GM21723 (cell line): ENCODE data around the gene FANCE.

Source experiments
- ATAC-seq: cut with Tn5 transposase; IDR thresholded peaks from one replicate; pipeline ENCODE4 v1.9.1; 2021; ENCODE audit warnings: mild to moderate bottlenecking, moderate library complexity; ENCODE audit not compliant: unreplicated experiment

FANCE gene

GRCh38 chr6:35452183-35453090, at the start of gene FANCE:
TSS of gene FANCE (plus strand) at chr6:35452338. CDS start at chr6:35452546, 208 bp downstream.
- peak; percentile 89 for ATAC-seq

GRCh38 chr6:35402856-35403191, 49.3 kb upstream of the FANCE start:
- ATAC-seq, result no peak

- ATAC-seq, result no peak
Measured at GRCh38 chr6:35403544-35404442, 48.3 kb upstream of the FANCE start.

GRCh38 chr6:35406711-35407485, 45.2 kb upstream of the FANCE start:
- no peak for ATAC-seq

GRCh38 chr6:35409245-35409644, 42.9 kb upstream of the FANCE start:
- ATAC-seq, result no peak

- ATAC-seq, result no peak
Measured at GRCh38 chr6:35410131-35410530, 42.0 kb upstream of the FANCE start.

- ATAC-seq, result no peak
Measured at GRCh38 chr6:35411066-35411465, 41.1 kb upstream of the FANCE start.

GRCh38 chr6:35412102-35412501, 40.0 kb upstream of the FANCE start:
- no peak for ATAC-seq

GRCh38 chr6:35413911-35414310, 38.2 kb upstream of the FANCE start:
- ATAC-seq, result no peak

GRCh38 chr6:35415065-35415891, 36.9 kb upstream of the FANCE start:
- no peak for ATAC-seq

- ATAC-seq, result no peak
Measured at GRCh38 chr6:35417979-35418661, 34.0 kb upstream of the FANCE start.

GRCh38 chr6:35419417-35419816, 32.7 kb upstream of the FANCE start:
- ATAC-seq, result no peak

GRCh38 chr6:35419961-35420360, 32.2 kb upstream of the FANCE start:
- ATAC-seq, result no peak

GRCh38 chr6:35425284-35425683, 26.9 kb upstream of the FANCE start:
- ATAC-seq, result no peak

- no peak for ATAC-seq
Measured at GRCh38 chr6:35426074-35426473, 26.1 kb upstream of the FANCE start.

- ATAC-seq, result no peak
Measured at GRCh38 chr6:35427435-35427834, 24.7 kb upstream of the FANCE start.

GRCh38 chr6:35427851-35428321, 24.3 kb upstream of the FANCE start:
- no peak for ATAC-seq

GRCh38 chr6:35428421-35429149, 23.6 kb upstream of the FANCE start:
- ATAC-seq, result no peak

GRCh38 chr6:35429463-35429862, 22.7 kb upstream of the FANCE start:
- ATAC-seq, result no peak
